ENCODE measurements around the gene BRD3. TPM values are rescaled to one million over a fixed set of nuclear protein-coding genes. Genes with fewer than 3 reads are reported as not detected.
A peak's percentile ranks its signal among the peaks of the same experiment; 100 is the strongest.

Gene BRD3
- total RNA-seq, 1 experiment from 2014 or later, result 57.5 TPM

DNA sequence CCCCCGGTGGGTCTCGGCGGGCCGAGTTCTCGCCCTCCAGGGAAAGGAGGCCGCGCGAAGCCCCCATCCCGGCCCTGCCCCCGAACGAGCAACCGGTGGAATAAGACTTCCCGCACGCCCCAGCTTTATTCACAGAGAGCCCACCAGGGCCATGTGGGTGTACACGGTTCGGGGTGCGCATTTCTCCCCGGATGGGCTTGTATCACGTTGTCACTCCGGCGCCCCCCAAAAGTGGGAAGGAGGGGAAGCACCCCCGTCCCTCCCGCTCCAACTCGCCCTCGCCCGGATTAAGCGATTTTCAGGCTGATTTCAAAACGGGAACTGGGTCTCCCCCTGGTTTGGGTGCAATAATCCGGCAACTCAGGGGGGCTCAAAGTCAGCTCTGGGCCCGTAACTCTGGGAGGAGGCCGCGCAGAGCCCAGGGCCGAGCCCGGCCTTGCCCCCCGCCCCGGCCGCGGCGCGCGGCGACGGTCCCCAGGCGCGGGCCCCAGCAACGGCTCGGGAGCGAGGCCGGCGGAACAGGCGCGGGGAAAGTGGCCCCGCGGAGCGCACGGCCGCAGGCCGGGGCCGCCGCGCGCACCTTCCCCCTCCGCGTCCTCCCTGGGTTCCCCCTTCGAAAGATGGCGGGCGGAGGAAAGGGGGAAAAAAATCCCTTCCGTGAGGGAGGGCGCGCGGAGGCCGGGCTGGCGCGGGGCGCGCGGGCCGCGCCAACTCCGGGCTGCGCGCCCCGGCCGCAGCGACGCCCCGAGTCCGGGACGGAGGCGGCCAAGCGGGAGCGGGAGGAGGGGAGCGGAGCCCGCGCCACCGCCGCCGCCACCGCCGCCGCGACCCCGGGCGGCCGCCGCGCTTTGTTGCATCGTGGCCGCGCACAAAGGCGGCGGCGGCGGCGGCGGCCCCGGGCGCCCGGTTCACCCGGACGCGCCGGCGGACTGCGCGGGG is 644 bp downstream of the BRD3 start:
- H3K36me3 ChIP-seq (ENCODE audit: control insufficient read depth, insufficient read depth, low read length), result no peaks in the 10 kb centered on the region
- Mint-ChIP-seq H3K27ac (ENCODE audit: unreplicated experiment) (peak overlapping the region; percentile 48), H3K4me1 (ENCODE audit: low read depth, unreplicated experiment) (no peaks in the 10 kb centered on the region), H3K4me3 (ENCODE audit: unreplicated experiment) (peak overlapping the region; percentile 79), H3K27me3 (ENCODE audit: insufficient read depth, unreplicated experiment) (peaks cover 7% of the 10 kb centered on the region), H3K36me3 (ENCODE audit: insufficient read depth, unreplicated experiment) (peaks cover 6% of the 10 kb centered on the region), H3K9me3 (ENCODE audit: unreplicated experiment) (no peaks in the 10 kb centered on the region)
- no TSS peak for BruUV-seq (replicated peaks)
- POLR2A ChIA-PET, result interaction anchor here (1.0 kb wide), 1 partner anchor 42 kb away, joined by 5 read pairs; the partner anchor contains the start of gene BRD3OS
- CTCF ChIA-PET, result no interaction called here
- peak; percentile 27 to 41 for DNase-seq
- H3K4me3 ChIP-seq (ENCODE audit: low read depth, low read length), result peak overlapping the region; percentile 56
- no peaks in the 10 kb centered on the region; the same call in 1 of the 2 replicates for H3K9me3 ChIP-seq
- H3K4me1 ChIP-seq, result peaks cover 12% of the 10 kb centered on the region
- intact Hi-C loops (cut with micrococcal nuclease; ENCODE audit: unreplicated experiment), result loop anchor here (5.0 kb wide), 1 partner anchor 260 kb away; the partner anchor contains the start of gene RXRA
- TF ChIP-seq, protein P1, sequence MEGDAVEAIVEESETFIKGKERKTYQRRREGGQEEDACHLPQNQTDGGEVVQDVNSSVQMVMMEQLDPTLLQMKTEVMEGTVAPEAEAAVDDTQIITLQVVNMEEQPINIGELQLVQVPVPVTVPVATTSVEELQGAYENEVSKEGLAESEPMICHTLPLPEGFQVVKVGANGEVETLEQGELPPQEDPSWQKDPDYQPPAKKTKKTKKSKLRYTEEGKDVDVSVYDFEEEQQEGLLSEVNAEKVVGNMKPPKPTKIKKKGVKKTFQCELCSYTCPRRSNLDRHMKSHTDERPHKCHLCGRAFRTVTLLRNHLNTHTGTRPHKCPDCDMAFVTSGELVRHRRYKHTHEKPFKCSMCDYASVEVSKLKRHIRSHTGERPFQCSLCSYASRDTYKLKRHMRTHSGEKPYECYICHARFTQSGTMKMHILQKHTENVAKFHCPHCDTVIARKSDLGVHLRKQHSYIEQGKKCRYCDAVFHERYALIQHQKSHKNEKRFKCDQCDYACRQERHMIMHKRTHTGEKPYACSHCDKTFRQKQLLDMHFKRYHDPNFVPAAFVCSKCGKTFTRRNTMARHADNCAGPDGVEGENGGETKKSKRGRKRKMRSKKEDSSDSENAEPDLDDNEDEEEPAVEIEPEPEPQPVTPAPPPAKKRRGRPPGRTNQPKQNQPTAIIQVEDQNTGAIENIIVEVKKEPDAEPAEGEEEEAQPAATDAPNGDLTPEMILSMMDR (IDR thresholded peaks at IDR 0.05; ENCODE audit: insufficient read depth in 1 of 2, low read depth in 1 of 2, low read length in 1 of 2, severe bottlenecking in 1 of 2, unreplicated experiment in 1 of 2), result no peak
- H3K27me3 ChIP-seq (replicated peaks; ENCODE audit: control insufficient read depth, insufficient read depth, low read length), result no peaks in the 10 kb centered on the region

DNA sequence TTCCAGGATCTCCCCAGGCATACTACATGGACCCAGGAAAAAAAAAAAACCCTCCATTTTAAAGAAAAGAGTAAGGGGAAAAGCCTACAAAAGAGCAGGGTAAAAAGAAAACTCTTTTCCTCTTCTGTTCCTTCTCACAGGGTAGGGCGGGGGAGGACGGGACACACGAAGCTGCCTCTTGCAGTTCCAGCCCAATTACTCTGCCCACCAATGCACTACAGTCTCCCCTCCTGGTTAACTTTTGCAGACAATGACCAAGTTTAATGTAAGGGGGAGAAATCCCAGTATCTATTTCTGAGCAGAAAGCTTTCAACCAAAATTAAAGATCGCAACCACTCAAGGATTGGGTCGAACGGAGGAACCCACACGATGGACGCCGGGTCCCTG is 1.3 kb downstream of the BRD3 start:
- TF ChIP-seq, protein P1 (IDR thresholded peaks at IDR 0.05; ENCODE audit: insufficient read depth in 1 of 2, low read depth in 1 of 2, low read length in 1 of 2, severe bottlenecking in 1 of 2, unreplicated experiment in 1 of 2), result no peak
- Histone ChIP-seq H3K36me3 (ENCODE audit: control insufficient read depth, insufficient read depth, low read length) (no peaks in the 10 kb centered on the region), H3K4me1 (peaks cover 12% of the 10 kb centered on the region), H3K4me3 (ENCODE audit: low read depth, low read length) (peak overlapping the region; percentile 56), H3K27me3 (replicated peaks; ENCODE audit: control insufficient read depth, insufficient read depth, low read length) (no peaks in the 10 kb centered on the region), H3K9me3 (no peaks in the 10 kb centered on the region; the same call in 1 of the 2 replicates)
- Mint-ChIP-seq H3K27ac (ENCODE audit: unreplicated experiment) (peak overlapping the region; percentile 48), H3K27me3 (ENCODE audit: insufficient read depth, unreplicated experiment) (peaks cover 5% of the 10 kb centered on the region), H3K36me3 (ENCODE audit: insufficient read depth, unreplicated experiment) (peaks cover 6% of the 10 kb centered on the region), H3K4me1 (ENCODE audit: low read depth, unreplicated experiment) (no peaks in the 10 kb centered on the region), H3K9me3 (ENCODE audit: unreplicated experiment) (no peaks in the 10 kb centered on the region), H3K4me3 (ENCODE audit: unreplicated experiment) (peak overlapping the region; percentile 79)
- ChIA-PET POLR2A (interaction anchor here (1.0 kb wide), 1 partner anchor 42 kb away, joined by 5 read pairs; the partner anchor contains the start of gene BRD3OS), CTCF (no interaction called here)
- DNase-seq, result peak in 1 of 2 experiments; percentile 29
- intact Hi-C loops (cut with micrococcal nuclease; ENCODE audit: unreplicated experiment), result loop anchor here (5.0 kb wide), 1 partner anchor 261 kb away; the partner anchor contains the start of gene RXRA
- BruUV-seq (replicated peaks), result no TSS peak

DNA sequence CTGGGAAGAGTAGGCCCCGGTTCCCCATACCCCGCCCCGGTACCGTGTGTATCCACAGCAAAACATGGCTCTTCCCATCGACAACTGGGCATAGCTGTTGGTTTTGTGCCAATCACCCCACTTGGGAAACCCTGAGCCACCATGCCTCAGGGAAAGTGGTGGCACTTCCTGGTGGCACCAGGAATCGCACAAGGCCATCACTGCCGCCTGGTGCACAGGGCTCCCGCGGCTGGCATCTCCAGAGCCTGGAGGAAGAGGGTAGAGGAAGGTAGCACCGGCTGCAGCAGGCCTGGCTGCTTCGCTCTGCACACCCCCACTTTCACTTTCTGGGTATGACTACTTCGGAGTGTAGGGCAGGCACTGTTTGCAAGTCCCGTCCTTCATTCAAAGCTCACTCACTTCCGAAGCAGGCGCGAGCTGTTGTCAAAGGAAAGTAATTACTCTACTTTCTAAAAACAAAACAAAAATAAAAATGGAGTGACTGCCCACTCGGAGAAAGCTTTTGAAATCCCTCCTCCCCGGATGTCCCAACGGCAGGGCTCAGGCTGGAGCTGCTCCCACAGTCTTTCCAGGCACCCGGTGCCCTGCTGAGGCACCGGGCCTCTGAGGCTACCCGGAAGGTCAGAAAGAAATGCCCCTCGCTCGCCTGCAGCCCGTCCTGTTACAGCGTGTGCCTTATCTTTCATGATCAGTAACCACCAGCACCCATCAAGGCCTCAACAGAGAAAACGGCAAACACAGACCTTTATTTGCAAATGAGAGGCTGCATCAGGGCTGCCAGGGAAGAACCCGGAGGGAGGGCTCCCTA is 2.0 kb downstream of the BRD3 start:
- no peaks in the 10 kb centered on the region for H3K4me1 Mint-ChIP-seq (ENCODE audit: low read depth, unreplicated experiment)
- Histone ChIP-seq H3K4me1 (peaks cover 12% of the 10 kb centered on the region), H3K27me3 (replicated peaks; ENCODE audit: control insufficient read depth, insufficient read depth, low read length) (no peaks in the 10 kb centered on the region), H3K4me3 (ENCODE audit: low read depth, low read length) (peak overlapping the region; percentile 56), H3K9me3 (no peaks in the 10 kb centered on the region), H3K36me3 (ENCODE audit: control insufficient read depth, insufficient read depth, low read length) (no peaks in the 10 kb centered on the region)
- peak overlapping the region; percentile 79 for H3K4me3 Mint-ChIP-seq (ENCODE audit: unreplicated experiment)
- CTCF ChIA-PET, result no interaction called here
- intact Hi-C loops (cut with micrococcal nuclease; ENCODE audit: unreplicated experiment), result loop anchor here (5.0 kb wide), 1 partner anchor 261 kb away; the partner anchor contains the start of gene RXRA
- H3K9me3 Mint-ChIP-seq (ENCODE audit: unreplicated experiment), result no peaks in the 10 kb centered on the region
- POLR2A ChIA-PET, result interaction anchor here (1.0 kb wide), 1 partner anchor 41 kb away, joined by 5 read pairs; the partner anchor contains the start of gene BRD3OS
- peak in 1 of 2 experiments; percentile 32 for DNase-seq
- peaks cover 6% of the 10 kb centered on the region for H3K36me3 Mint-ChIP-seq (ENCODE audit: insufficient read depth, unreplicated experiment)
- H3K27me3 Mint-ChIP-seq (ENCODE audit: insufficient read depth, unreplicated experiment), result peaks cover 3% of the 10 kb centered on the region
- TF ChIP-seq, protein P1 (IDR thresholded peaks at IDR 0.05; ENCODE audit: insufficient read depth in 1 of 2, low read depth in 1 of 2, low read length in 1 of 2, severe bottlenecking in 1 of 2, unreplicated experiment in 1 of 2), result no peak
- BruUV-seq (replicated peaks), result TSS peak; percentile 71
- H3K27ac Mint-ChIP-seq (ENCODE audit: unreplicated experiment), result peak overlapping the region; percentile 48
